KBM-7 (cell line): ENCODE measurements around the gene PTPRM.
A peak's percentile ranks its signal among the peaks of the same experiment; 100 is the strongest.

Experiments
- DNase-seq: peaks from one replicate; pipeline ENCODE4 v3.0.0-alpha.2; 2015
- in situ Hi-C: fragments of 300-500 bp; cut with MboI; formaldehyde crosslinking; loops from 2 replicates; pipeline ENCODE4 v1.14.3; 2020; ENCODE audit warnings: low sequenced_read_pairs, low pct_unique_long_range_greater_than_20kb, mixed read lengths

The PTPRM gene

GRCh38 chr18:7812431-7813063 is 245.4 kb downstream of the PTPRM start:
- DNase-seq, result no peak
- in situ Hi-C loops, result no loop called here

GRCh38 chr18:7813131-7813530 is 246.0 kb downstream of the PTPRM start:
- in situ Hi-C loops, result no loop called here
- no peak for DNase-seq

GRCh38 chr18:7814754-7815315 is 247.7 kb downstream of the PTPRM start:
- no peak for DNase-seq
- in situ Hi-C loops, result no loop called here

GRCh38 chr18:7815787-7816186 is 248.7 kb downstream of the PTPRM start:
- no peak for DNase-seq
- in situ Hi-C loops, result no loop called here

- in situ Hi-C loops, result no loop called here
- no peak for DNase-seq
Measured at GRCh38 chr18:7817575-7818230, 250.6 kb downstream of the PTPRM start.

- no peak for DNase-seq
- in situ Hi-C loops, result no loop called here
Measured at GRCh38 chr18:7821784-7822183, 254.7 kb downstream of the PTPRM start.

- DNase-seq, result no peak
- in situ Hi-C loops, result no loop called here
Measured at GRCh38 chr18:7822435-7823331, 255.6 kb downstream of the PTPRM start.

GRCh38 chr18:7824970-7825369 is 257.9 kb downstream of the PTPRM start:
- in situ Hi-C loops, result no loop called here
- no peak for DNase-seq

- DNase-seq, result peak; percentile 1
- in situ Hi-C loops, result no loop called here
Measured at GRCh38 chr18:7830468-7830867, 263.4 kb downstream of the PTPRM start.

GRCh38 chr18:7839548-7839947 is 272.4 kb downstream of the PTPRM start:
- DNase-seq, result no peak
- in situ Hi-C loops, result no loop called here

- in situ Hi-C loops, result no loop called here
- DNase-seq, result no peak
Measured at GRCh38 chr18:7840411-7840810, 273.3 kb downstream of the PTPRM start.

GRCh38 chr18:7844017-7844416 is 276.9 kb downstream of the PTPRM start:
- DNase-seq, result no peak
- in situ Hi-C loops, result no loop called here

GRCh38 chr18:7844418-7844817 is 277.3 kb downstream of the PTPRM start:
- DNase-seq, result no peak
- in situ Hi-C loops, result no loop called here

GRCh38 chr18:7846335-7846734 is 279.2 kb downstream of the PTPRM start:
- in situ Hi-C loops, result no loop called here
- DNase-seq, result no peak

GRCh38 chr18:7847357-7848053 is 280.4 kb downstream of the PTPRM start:
- DNase-seq, result no peak
- in situ Hi-C loops, result no loop called here

GRCh38 chr18:7848054-7848412 is 280.9 kb downstream of the PTPRM start:
- no peak for DNase-seq
- in situ Hi-C loops, result no loop called here

GRCh38 chr18:7850446-7850845 is 283.3 kb downstream of the PTPRM start:
- DNase-seq, result no peak
- in situ Hi-C loops, result no loop called here

- in situ Hi-C loops, result no loop called here
- no peak for DNase-seq
Measured at GRCh38 chr18:7855028-7855427, 287.9 kb downstream of the PTPRM start.

GRCh38 chr18:7855671-7856070 is 288.6 kb downstream of the PTPRM start:
- no peak for DNase-seq
- in situ Hi-C loops, result no loop called here
